Measurements from ENCODE around the gene CRYZL1. TPM values are rescaled to one million over a fixed set of nuclear protein-coding genes. Genes with fewer than 3 reads are reported as not detected.
A peak's percentile ranks its signal among the peaks of the same experiment; 100 is the strongest.

The CRYZL1 gene
- polyA plus RNA-seq, 1 donor = 38.2 TPM

- no peak for DNase-seq
- no peaks in the 10 kb centered on the region for H3K36me3 ChIP-seq (ENCODE audit: control insufficient read depth, insufficient read depth, low read length)
- H3K9me3 ChIP-seq (ENCODE audit: control insufficient read depth, low read depth, low read length) = no peaks in the 10 kb centered on the region
- WGBS (ENCODE audit: insufficient coverage, low lambda C conversion rate) = no CpG with 5 or more reads among the region's 7 CpGs
- no peaks in the 10 kb centered on the region for H3K27me3 ChIP-seq (ENCODE audit: control insufficient read depth, insufficient read depth, low read length)
- H3K4me1 ChIP-seq (ENCODE audit: control insufficient read depth, insufficient read depth, low read length) = peaks cover 14% of the 10 kb centered on the region
- H3K4me3 ChIP-seq (ENCODE audit: low read length) = no peak overlapping the region
- no peak overlapping the region for H3K27ac ChIP-seq (ENCODE audit: low read length)
These were observed 9.5 kb upstream of the CRYZL1 start for GRCh38 chr21:33650929-33651509.

GRCh38 chr21:33650230-33650629 is 8.7 kb upstream of the CRYZL1 start:
- Histone ChIP-seq H3K4me1 (ENCODE audit: control insufficient read depth, insufficient read depth, low read length) (peaks cover 16% of the 10 kb centered on the region), H3K27me3 (ENCODE audit: control insufficient read depth, insufficient read depth, low read length) (no peaks in the 10 kb centered on the region), H3K9me3 (ENCODE audit: control insufficient read depth, low read depth, low read length) (no peaks in the 10 kb centered on the region), H3K27ac (ENCODE audit: low read length) (no peak overlapping the region), H3K4me3 (ENCODE audit: low read length) (no peak overlapping the region), H3K36me3 (ENCODE audit: control insufficient read depth, insufficient read depth, low read length) (no peaks in the 10 kb centered on the region)
- no CpG with 5 or more reads among the region's 7 CpGs for WGBS (ENCODE audit: insufficient coverage, low lambda C conversion rate)
- no peak for DNase-seq

GRCh38 chr21:33648555-33648954 is 7.0 kb upstream of the CRYZL1 start:
- no CpG with 5 or more reads among the region's 1 CpG for WGBS (ENCODE audit: insufficient coverage, low lambda C conversion rate)
- Histone ChIP-seq H3K9me3 (ENCODE audit: control insufficient read depth, low read depth, low read length) (no peaks in the 10 kb centered on the region), H3K4me1 (ENCODE audit: control insufficient read depth, insufficient read depth, low read length) (peaks cover 17% of the 10 kb centered on the region)

GRCh38 chr21:33647587-33647986 is 6.0 kb upstream of the CRYZL1 start:
- H3K4me1 ChIP-seq (ENCODE audit: control insufficient read depth, insufficient read depth, low read length) = peaks cover 17% of the 10 kb centered on the region
- WGBS (ENCODE audit: insufficient coverage, low lambda C conversion rate) = 75% methylated on average over 1 of the region's 3 CpGs
- no peaks in the 10 kb centered on the region for H3K36me3 ChIP-seq (ENCODE audit: control insufficient read depth, insufficient read depth, low read length)
- H3K27ac ChIP-seq (ENCODE audit: low read length) = no peak overlapping the region
- H3K9me3 ChIP-seq (ENCODE audit: control insufficient read depth, low read depth, low read length) = no peaks in the 10 kb centered on the region
- DNase-seq = no peak
- H3K27me3 ChIP-seq (ENCODE audit: control insufficient read depth, insufficient read depth, low read length) = no peaks in the 10 kb centered on the region
- H3K4me3 ChIP-seq (ENCODE audit: low read length) = no peak overlapping the region

More at GRCh38 chr21:33648555-33648954, 7.0 kb upstream of the CRYZL1 start:
- no peaks in the 10 kb centered on the region for H3K27me3 ChIP-seq (ENCODE audit: control insufficient read depth, insufficient read depth, low read length)
- DNase-seq = no peak
- no peak overlapping the region for H3K27ac ChIP-seq (ENCODE audit: low read length)
- no peaks in the 10 kb centered on the region for H3K36me3 ChIP-seq (ENCODE audit: control insufficient read depth, insufficient read depth, low read length)
- H3K4me3 ChIP-seq (ENCODE audit: low read length) = no peak overlapping the region

GRCh38 chr21:33645730-33646129 is 4.2 kb upstream of the CRYZL1 start:
- 50% methylated on average over 2 of the region's 4 CpGs for WGBS (ENCODE audit: insufficient coverage, low lambda C conversion rate)
- H3K27ac ChIP-seq (ENCODE audit: low read length) = no peak overlapping the region

GRCh38 chr21:33644383-33645074 is 3.0 kb upstream of the CRYZL1 start:
- H3K4me1 ChIP-seq (ENCODE audit: control insufficient read depth, insufficient read depth, low read length) = peaks cover 23% of the 10 kb centered on the region
- peak overlapping the region; percentile 76 for H3K4me3 ChIP-seq (ENCODE audit: low read length)
- peak overlapping the region; percentile 86 for H3K27ac ChIP-seq (ENCODE audit: low read length)
- no peaks in the 10 kb centered on the region for H3K27me3 ChIP-seq (ENCODE audit: control insufficient read depth, insufficient read depth, low read length)
- no peaks in the 10 kb centered on the region for H3K36me3 ChIP-seq (ENCODE audit: control insufficient read depth, insufficient read depth, low read length)
- 100% methylated on average over 1 of the region's 11 CpGs for whole genome bisulfite sequencing (ENCODE audit: insufficient coverage, low lambda C conversion rate)
- DNase-seq = peak; percentile 78 to 91
- H3K9me3 ChIP-seq (ENCODE audit: control insufficient read depth, low read depth, low read length) = no peaks in the 10 kb centered on the region

More at GRCh38 chr21:33645730-33646129, 4.2 kb upstream of the CRYZL1 start:
- Histone ChIP-seq H3K4me1 (ENCODE audit: control insufficient read depth, insufficient read depth, low read length) (peaks cover 17% of the 10 kb centered on the region), H3K4me3 (ENCODE audit: low read length) (no peak overlapping the region), H3K36me3 (ENCODE audit: control insufficient read depth, insufficient read depth, low read length) (no peaks in the 10 kb centered on the region), H3K9me3 (ENCODE audit: control insufficient read depth, low read depth, low read length) (no peaks in the 10 kb centered on the region), H3K27me3 (ENCODE audit: control insufficient read depth, insufficient read depth, low read length) (no peaks in the 10 kb centered on the region)
- no peak for DNase-seq

- no peak for DNase-seq
- WGBS (ENCODE audit: insufficient coverage, low lambda C conversion rate) = 13% methylated on average over 4 of the region's 7 CpGs
- no peaks in the 10 kb centered on the region for H3K9me3 ChIP-seq (ENCODE audit: control insufficient read depth, low read depth, low read length)
- H3K36me3 ChIP-seq (ENCODE audit: control insufficient read depth, insufficient read depth, low read length) = no peaks in the 10 kb centered on the region
- H3K4me1 ChIP-seq (ENCODE audit: control insufficient read depth, insufficient read depth, low read length) = peaks cover 21% of the 10 kb centered on the region
- H3K27me3 ChIP-seq (ENCODE audit: control insufficient read depth, insufficient read depth, low read length) = no peaks in the 10 kb centered on the region
- peak overlapping the region; percentile 76 for H3K4me3 ChIP-seq (ENCODE audit: low read length)
- H3K27ac ChIP-seq (ENCODE audit: low read length) = peak overlapping the region; percentile 86
These were observed 2.2 kb upstream of the CRYZL1 start for GRCh38 chr21:33643658-33644311.

- peak overlapping the region; percentile 86 for H3K27ac ChIP-seq (ENCODE audit: low read length)
- WGBS (ENCODE audit: insufficient coverage, low lambda C conversion rate) = no CpG with 5 or more reads among the region's 78 CpGs
- no peaks in the 10 kb centered on the region for H3K9me3 ChIP-seq (ENCODE audit: control insufficient read depth, low read depth, low read length)
- no peaks in the 10 kb centered on the region for H3K36me3 ChIP-seq (ENCODE audit: control insufficient read depth, insufficient read depth, low read length)
- peaks cover 21% of the 10 kb centered on the region for H3K4me1 ChIP-seq (ENCODE audit: control insufficient read depth, insufficient read depth, low read length)
- H3K27me3 ChIP-seq (ENCODE audit: control insufficient read depth, insufficient read depth, low read length) = no peaks in the 10 kb centered on the region
- peak overlapping the region; percentile 76 for H3K4me3 ChIP-seq (ENCODE audit: low read length)
- DNase-seq = peak; percentile 31 to 70
These were observed 1.5 kb upstream of the CRYZL1 start for GRCh38 chr21:33642896-33643657.

GRCh38 chr21:33642027-33642895 is 720 bp upstream of the CRYZL1 start, which contains the start of gene ITSN1:
TSS of gene ITSN1 (plus strand) at chr21:33642501. CDS start at chr21:33718829, 76,328 bp downstream.
- peaks cover 21% of the 10 kb centered on the region for H3K4me1 ChIP-seq (ENCODE audit: control insufficient read depth, insufficient read depth, low read length)
- WGBS (ENCODE audit: insufficient coverage, low lambda C conversion rate) = 0% methylated on average over 3 of the region's 71 CpGs

More at GRCh38 chr21:33642027-33642895, 720 bp upstream of the CRYZL1 start, which contains the start of gene ITSN1:
- Histone ChIP-seq H3K36me3 (ENCODE audit: control insufficient read depth, insufficient read depth, low read length) (no peaks in the 10 kb centered on the region), H3K9me3 (ENCODE audit: control insufficient read depth, low read depth, low read length) (no peaks in the 10 kb centered on the region), H3K27me3 (ENCODE audit: control insufficient read depth, insufficient read depth, low read length) (no peaks in the 10 kb centered on the region), H3K27ac (ENCODE audit: low read length) (peak within 1 kb of the TSS; percentile 86), H3K4me3 (ENCODE audit: low read length) (peak within 1 kb of the TSS; percentile 76)
- DNase-seq = peak; percentile 99 to 100
